GM18526 (cell line): ENCODE measurements around the gene KCNK18.

Experiments
- POLR2A ChIP-seq: IDR thresholded peaks from 3 replicates; pipeline ENCODE4 v1.6.1; 2011; ENCODE audit not compliant: insufficient read length; ENCODE audit errors: extremely low read depth

KCNK18 gene

GRCh38 chr10:117198088-117198487 lies 799 bp downstream of the KCNK18 start:
- no peak for TF ChIP-seq POLR2A

- no peak for TF ChIP-seq POLR2A
Measured at GRCh38 chr10:117201826-117202225, 4.5 kb downstream of the KCNK18 start.

GRCh38 chr10:117204316-117204715 lies 7.0 kb downstream of the KCNK18 start:
- no peak for TF ChIP-seq POLR2A

- no peak for TF ChIP-seq POLR2A
Measured at GRCh38 chr10:117212176-117212575, 14.9 kb downstream of the KCNK18 start.

GRCh38 chr10:117214401-117214800 lies 17.1 kb downstream of the KCNK18 start:
- TF ChIP-seq POLR2A: no peak

- no peak for TF ChIP-seq POLR2A
Measured at GRCh38 chr10:117215079-117215478, 17.8 kb downstream of the KCNK18 start.

GRCh38 chr10:117216028-117216427 lies 18.7 kb downstream of the KCNK18 start:
- TF ChIP-seq POLR2A: no peak

- TF ChIP-seq POLR2A: no peak
Measured at GRCh38 chr10:117216611-117217195, 19.4 kb downstream of the KCNK18 start.

GRCh38 chr10:117217196-117217761 lies 20.0 kb downstream of the KCNK18 start:
- no peak for TF ChIP-seq POLR2A

GRCh38 chr10:117218654-117219053 lies 21.4 kb downstream of the KCNK18 start:
- no peak for TF ChIP-seq POLR2A

- TF ChIP-seq POLR2A: no peak
Measured at GRCh38 chr10:117221156-117221711, 23.9 kb downstream of the KCNK18 start.

- TF ChIP-seq POLR2A: no peak
Measured at GRCh38 chr10:117222552-117222951, 25.3 kb downstream of the KCNK18 start.

GRCh38 chr10:117222976-117223692 lies 25.8 kb downstream of the KCNK18 start:
- TF ChIP-seq POLR2A: no peak

GRCh38 chr10:117223693-117224430 lies 26.6 kb downstream of the KCNK18 start:
- no peak for TF ChIP-seq POLR2A

- TF ChIP-seq POLR2A: no peak
Measured at GRCh38 chr10:117224881-117225280, 27.6 kb downstream of the KCNK18 start.
